ENCODE results near the gene LSS.
"Not testable (repeated sequence)": the region's sequence is repeated elsewhere in the genome, so short reads cannot be mapped to it uniquely, and the experiment has no call there.

Gene LSS

DNA sequence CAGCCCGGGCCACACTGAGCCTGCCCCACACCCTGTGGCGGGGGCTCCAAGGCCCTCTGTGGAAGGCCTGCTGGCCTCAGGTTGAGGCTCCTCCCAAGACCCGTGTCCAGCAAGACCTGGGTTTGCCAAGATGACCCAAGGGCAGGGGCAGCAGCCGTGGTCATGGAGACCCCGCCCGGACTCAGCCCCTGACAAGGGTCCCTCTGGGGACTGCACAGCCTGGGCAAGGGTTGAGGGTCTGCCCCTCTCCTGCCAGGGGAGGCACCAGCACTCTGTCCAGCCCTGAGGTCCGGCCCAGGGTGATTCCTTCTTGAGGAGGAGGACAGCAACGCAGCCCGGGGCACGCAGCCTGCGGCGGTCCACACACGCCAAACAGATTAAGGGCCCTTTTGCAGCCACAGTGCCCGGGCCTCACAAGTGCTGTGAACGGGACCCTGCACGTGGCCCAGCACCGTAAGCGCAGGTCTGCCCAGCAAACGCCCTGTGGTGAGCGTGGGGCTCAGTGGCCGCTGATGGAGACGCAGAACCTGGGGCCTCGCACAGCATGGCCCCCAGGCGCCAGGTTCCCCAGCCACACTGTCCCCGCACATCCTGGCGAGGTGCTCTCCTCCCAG is 47.7 kb downstream of the LSS start:
- H3K36me3 Mint-ChIP-seq (ENCODE audit: insufficient read depth): peaks cover 4% of the 10 kb centered on the region
- peaks cover 0 to 10% of the 10 kb centered on the region in 2 donors for H3K4me1 Mint-ChIP-seq (ENCODE audit: low read depth in 2 of 2)
- H3K9me3 Mint-ChIP-seq: peaks cover 0 to 4% of the 10 kb centered on the region in 2 donors
- peaks cover 0 to 19% of the 10 kb centered on the region in 2 donors for H3K27me3 Mint-ChIP-seq
- no peak overlapping the region for H3K4me3 Mint-ChIP-seq
- no peak overlapping the region for H3K27ac Mint-ChIP-seq
- DNase-seq (no peak), ATAC-seq (replicated peaks) (no peak)

DNA sequence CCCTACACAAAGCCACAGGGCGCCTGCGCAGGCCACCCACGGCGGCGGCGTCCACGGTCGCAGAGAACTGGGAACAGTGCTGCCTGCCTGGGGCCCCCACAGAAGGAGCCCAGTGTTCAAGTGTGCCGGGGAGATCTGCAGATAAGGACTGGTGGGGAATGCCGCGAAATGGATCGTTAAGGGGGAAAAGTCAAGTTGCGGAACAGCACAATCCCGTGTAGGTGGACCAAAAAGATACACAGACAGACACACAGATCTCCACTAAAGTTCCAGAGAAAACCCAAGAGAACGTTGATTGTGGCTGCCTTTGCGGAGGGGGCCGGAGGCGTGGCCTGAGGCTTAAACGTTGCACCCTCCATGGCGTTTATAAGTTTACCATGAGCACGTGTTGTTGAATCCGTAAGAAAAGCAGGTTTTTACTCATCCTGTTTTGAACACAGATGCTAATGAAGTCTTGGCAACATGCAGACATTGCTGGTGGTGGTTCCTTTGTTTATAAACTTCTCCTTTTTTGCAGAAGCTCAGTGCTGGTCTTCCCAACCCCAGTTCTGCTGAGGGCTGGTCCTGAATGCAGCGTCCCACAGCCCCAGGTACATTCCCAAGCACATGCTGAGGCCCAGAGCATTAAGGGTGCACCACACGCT is 48.4 kb downstream of the LSS start:
- H3K27ac Mint-ChIP-seq: no peak overlapping the region
- peaks cover 0 to 10% of the 10 kb centered on the region in 2 donors for H3K4me1 Mint-ChIP-seq (ENCODE audit: low read depth in 2 of 2)
- H3K4me3 Mint-ChIP-seq: no peak overlapping the region
- peaks cover 4% of the 10 kb centered on the region for H3K36me3 Mint-ChIP-seq (ENCODE audit: insufficient read depth)
- DNase-seq: no peak
- H3K9me3 Mint-ChIP-seq: peaks cover 0 to 4% of the 10 kb centered on the region in 2 donors
- peaks cover 0 to 26% of the 10 kb centered on the region in 2 donors for H3K27me3 Mint-ChIP-seq
- no peak for ATAC-seq (replicated peaks)

DNA sequence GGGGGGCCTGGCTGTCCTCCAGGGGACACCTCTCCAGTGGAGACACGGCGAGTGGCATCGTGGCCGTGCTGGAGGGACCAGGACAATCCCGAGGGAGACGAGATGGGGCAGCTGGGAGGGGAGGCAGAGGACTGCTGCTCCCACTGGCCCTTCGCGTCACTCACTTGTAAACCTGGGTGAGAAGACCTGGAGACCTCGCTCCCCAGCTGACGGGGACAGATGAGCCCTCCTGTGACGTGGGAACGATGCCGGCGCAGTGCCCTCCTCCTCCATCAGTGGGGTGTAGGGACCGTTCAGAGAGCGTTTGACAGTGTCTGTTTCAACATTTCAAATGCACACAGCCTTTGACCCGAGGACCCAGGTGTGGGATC is 48.9 kb downstream of the LSS start:
- Mint-ChIP-seq H3K36me3 (ENCODE audit: insufficient read depth) (peaks cover 4% of the 10 kb centered on the region), H3K4me3 (no peak overlapping the region), H3K9me3 (peaks cover 0 to 7% of the 10 kb centered on the region in 2 donors), H3K27me3 (peaks cover 5 to 31% of the 10 kb centered on the region in 2 donors), H3K4me1 (ENCODE audit: low read depth in 2 of 2) (peaks cover 0 to 5% of the 10 kb centered on the region in 2 donors), H3K27ac (no peak overlapping the region)
- ATAC-seq (replicated peaks) (no peak), DNase-seq (no peak)

DNA sequence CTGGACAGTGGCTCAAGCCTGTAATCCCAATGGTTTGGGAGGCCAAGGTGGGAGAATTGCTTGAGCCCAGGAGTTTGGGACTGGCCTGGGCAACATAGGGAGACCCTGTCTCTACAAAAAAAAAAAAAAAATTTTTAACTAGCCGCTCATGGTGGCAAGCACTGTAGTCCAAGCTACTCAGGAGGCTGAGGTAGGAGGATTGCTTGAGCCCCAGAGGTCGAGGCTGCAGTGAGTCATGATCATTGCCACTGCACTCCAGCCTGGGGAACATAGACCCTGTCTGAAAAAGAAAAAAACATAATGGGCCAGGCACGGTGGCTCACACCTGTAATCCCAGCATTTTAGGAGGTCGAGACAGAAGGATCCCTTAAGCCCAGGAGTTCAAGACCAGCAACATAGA is 49.6 kb downstream of the LSS start:
- peaks cover 0 to 12% of the 10 kb centered on the region in 2 donors for H3K9me3 Mint-ChIP-seq
- no peak overlapping the region for H3K27ac Mint-ChIP-seq
- no peak for ATAC-seq (replicated peaks)
- H3K4me3 Mint-ChIP-seq: no peak overlapping the region
- H3K36me3 Mint-ChIP-seq (ENCODE audit: insufficient read depth): peaks cover 4% of the 10 kb centered on the region
- peaks cover 0 to 3% of the 10 kb centered on the region in 2 donors for H3K4me1 Mint-ChIP-seq (ENCODE audit: low read depth in 2 of 2)
- H3K27me3 Mint-ChIP-seq: peaks cover 10 to 38% of the 10 kb centered on the region in 2 donors
- DNase-seq: no peak

DNA sequence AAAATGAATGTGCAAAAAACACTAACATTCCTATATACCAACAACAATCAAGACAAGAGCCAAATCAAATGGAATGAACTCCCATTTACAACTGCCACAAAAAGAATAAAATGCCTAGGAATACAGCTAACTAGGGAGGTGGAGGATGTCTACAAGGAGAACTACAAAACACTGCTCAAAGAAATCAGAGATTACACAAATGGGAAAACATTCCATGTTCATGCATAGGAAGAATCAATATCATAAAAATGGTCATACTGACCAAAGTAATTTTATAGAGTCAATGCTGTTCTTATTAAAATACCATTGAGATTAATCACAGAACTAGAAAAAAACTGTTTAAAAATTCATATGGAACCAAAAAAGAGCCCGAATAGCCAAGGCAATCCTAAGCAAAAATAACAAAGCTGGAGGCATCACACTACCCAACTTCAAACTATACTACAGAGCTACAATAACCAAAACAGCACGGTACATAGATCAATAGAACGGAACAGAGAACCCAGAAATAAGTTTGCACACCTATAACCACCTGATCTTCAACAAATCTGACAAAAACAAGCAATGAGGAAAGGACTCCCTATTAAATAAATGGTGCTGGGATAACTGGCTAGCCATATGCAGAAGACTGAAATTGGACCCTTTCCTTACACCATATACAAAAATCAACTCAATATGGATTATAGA is 52.0 kb downstream of the LSS start:
- DNase-seq; H3K4me1 Mint-ChIP-seq (ENCODE audit: low read depth in 2 of 2); H3K27ac Mint-ChIP-seq; ATAC-seq (replicated peaks); H3K36me3 Mint-ChIP-seq (ENCODE audit: insufficient read depth); H3K4me3 Mint-ChIP-seq: not testable (repeated sequence)
- Mint-ChIP-seq H3K27me3 (peaks cover 10 to 53% of the 10 kb centered on the region in 2 donors), H3K9me3 (peaks cover 0 to 12% of the 10 kb centered on the region in 2 donors)

DNA sequence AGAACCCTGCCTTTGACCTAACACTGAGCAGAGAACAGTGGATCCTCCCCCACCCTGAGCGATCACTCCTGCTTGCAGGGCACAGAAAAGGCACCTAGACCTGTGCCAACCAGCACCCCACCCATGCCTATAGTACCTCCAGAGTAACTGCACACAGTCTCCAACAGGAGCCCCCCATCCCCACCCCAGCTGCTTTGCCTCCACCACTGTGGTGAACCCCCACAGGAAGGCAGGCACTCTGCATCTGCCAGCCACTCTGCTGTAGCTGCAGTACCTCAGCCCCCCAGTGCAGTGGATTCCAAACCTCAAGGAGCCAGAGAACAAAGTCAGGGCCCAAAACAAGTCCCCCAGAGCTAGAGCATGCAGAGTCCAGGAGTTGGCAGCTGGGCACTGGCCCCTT is 55.0 kb downstream of the LSS start:
- Mint-ChIP-seq H3K4me3 (no peak overlapping the region), H3K9me3 (peaks cover 0 to 12% of the 10 kb centered on the region in 2 donors), H3K27ac (no peak overlapping the region), H3K27me3 (peaks cover 10 to 55% of the 10 kb centered on the region in 2 donors), H3K36me3 (ENCODE audit: insufficient read depth) (no peaks in the 10 kb centered on the region), H3K4me1 (ENCODE audit: low read depth in 2 of 2) (peaks cover 4 to 9% of the 10 kb centered on the region in 2 donors)
- no peak for ATAC-seq (replicated peaks)
- no peak for DNase-seq

DNA sequence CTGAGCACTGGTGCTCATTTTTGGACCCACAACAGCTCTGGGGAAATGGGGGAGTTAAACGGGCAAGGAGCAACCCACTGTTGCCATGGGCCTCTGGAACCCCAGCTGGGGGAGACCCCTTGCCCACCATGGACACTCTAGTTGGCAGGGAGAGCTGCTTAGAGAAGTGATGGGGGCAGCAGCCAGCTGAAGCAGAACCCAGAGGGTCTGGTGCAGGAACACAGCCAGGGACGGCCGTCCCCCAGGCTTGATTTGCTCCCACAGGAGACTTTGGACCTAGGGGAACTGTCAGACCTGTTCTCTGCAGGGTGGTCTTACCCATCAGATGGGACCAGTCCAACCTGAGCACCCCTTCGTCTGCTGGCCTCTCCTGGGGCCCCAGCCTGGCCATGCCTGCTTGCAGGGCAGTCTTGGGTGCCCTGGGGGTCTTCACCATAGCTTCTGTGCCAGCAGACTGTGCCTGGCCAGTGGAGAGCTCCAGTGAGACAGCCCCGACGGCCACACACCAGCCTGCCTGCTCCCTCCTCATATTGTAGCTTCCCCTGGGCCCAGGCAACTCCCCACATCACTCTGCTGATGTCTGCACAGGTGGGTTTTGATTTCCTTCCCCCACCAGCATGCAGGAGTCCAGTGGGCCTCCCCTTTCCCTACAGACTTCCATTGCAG is 55.6 kb downstream of the LSS start:
- no peak overlapping the region for H3K4me3 Mint-ChIP-seq
- no peak overlapping the region for H3K27ac Mint-ChIP-seq
- peaks cover 10 to 55% of the 10 kb centered on the region in 2 donors for H3K27me3 Mint-ChIP-seq
- DNase-seq: no peak
- peaks cover 0 to 12% of the 10 kb centered on the region in 2 donors for H3K9me3 Mint-ChIP-seq
- H3K36me3 Mint-ChIP-seq (ENCODE audit: insufficient read depth): no peaks in the 10 kb centered on the region
- peaks cover 4 to 9% of the 10 kb centered on the region in 2 donors for H3K4me1 Mint-ChIP-seq (ENCODE audit: low read depth in 2 of 2)
- no peak for ATAC-seq (replicated peaks)

DNA sequence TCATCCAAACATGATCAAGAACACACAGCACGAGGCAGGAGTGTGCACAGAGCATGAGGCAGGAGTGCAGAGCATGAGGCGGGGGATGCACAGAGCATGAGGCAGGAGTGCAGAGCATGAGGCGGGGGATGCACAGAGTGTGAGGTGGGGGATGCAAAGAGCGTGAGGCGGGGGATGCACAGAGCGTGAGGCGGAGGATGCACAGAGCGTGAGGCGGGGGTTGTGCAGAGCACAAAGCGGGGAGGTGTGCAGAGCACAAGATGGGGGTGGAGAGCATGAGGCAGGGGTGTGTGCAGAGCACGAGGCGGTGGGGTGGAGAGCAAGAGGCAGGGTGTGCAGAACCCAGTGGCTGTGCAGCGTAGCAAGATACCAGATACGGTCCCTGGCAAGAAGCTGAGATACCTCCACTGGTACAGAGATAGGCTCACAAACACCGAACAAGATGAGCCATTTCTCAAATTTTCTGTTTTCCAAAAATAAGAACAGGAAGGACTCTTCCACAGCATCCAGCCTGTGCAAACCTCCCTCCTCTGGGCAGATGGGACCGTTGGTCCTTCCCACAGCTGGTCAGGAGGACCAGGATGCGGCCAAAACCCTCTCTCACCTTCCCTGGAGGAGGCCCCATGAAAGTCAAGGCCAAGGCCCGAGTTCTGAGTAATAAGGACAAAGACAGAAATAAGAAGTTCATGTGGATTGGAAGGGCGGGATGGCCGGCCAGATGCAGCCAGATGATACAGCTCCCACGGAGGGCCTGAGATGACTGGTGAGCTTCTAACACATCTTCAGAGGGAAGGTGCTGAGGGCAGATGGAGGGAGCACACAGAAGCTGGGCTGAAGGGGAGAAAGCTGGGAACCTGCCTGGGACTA is 56.3 kb downstream of the LSS start:
- no peak overlapping the region for H3K4me3 Mint-ChIP-seq
- ATAC-seq (replicated peaks): no peak
- DNase-seq: no peak
- peaks cover 0 to 10% of the 10 kb centered on the region in 2 donors for H3K9me3 Mint-ChIP-seq
- no peak overlapping the region for H3K27ac Mint-ChIP-seq
- H3K27me3 Mint-ChIP-seq: peaks cover 10 to 55% of the 10 kb centered on the region in 2 donors
- no peaks in the 10 kb centered on the region for H3K36me3 Mint-ChIP-seq (ENCODE audit: insufficient read depth)
- H3K4me1 Mint-ChIP-seq (ENCODE audit: low read depth in 2 of 2): peaks cover 4 to 5% of the 10 kb centered on the region in 2 donors

DNA sequence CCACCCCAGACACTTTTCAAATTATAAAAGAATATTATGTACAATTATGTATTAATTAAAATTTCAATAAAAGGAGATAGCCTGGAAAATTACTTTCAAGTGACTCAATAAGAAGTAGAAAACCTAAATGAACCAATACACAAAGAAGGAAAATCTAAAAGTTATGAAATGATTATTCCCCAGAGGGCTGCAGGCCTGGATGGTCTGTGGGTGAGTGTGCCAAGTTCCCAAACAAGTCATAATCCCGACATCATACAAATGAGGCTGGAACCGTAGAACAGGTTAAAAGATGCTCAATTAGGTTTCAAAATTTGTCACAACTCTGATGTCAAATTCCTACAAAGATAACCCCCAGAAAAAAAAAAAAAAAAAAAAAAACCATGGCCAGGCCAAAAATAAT is 57.0 kb downstream of the LSS start:
- peaks cover 4 to 5% of the 10 kb centered on the region in 2 donors for H3K4me1 Mint-ChIP-seq (ENCODE audit: low read depth in 2 of 2)
- H3K4me3 Mint-ChIP-seq: no peak overlapping the region
- no peak overlapping the region for H3K27ac Mint-ChIP-seq
- DNase-seq (no peak), ATAC-seq (replicated peaks) (no peak)
- peaks cover 10 to 52% of the 10 kb centered on the region in 2 donors for H3K27me3 Mint-ChIP-seq
- H3K9me3 Mint-ChIP-seq: peaks cover 0 to 10% of the 10 kb centered on the region in 2 donors
- H3K36me3 Mint-ChIP-seq (ENCODE audit: insufficient read depth): no peaks in the 10 kb centered on the region

DNA sequence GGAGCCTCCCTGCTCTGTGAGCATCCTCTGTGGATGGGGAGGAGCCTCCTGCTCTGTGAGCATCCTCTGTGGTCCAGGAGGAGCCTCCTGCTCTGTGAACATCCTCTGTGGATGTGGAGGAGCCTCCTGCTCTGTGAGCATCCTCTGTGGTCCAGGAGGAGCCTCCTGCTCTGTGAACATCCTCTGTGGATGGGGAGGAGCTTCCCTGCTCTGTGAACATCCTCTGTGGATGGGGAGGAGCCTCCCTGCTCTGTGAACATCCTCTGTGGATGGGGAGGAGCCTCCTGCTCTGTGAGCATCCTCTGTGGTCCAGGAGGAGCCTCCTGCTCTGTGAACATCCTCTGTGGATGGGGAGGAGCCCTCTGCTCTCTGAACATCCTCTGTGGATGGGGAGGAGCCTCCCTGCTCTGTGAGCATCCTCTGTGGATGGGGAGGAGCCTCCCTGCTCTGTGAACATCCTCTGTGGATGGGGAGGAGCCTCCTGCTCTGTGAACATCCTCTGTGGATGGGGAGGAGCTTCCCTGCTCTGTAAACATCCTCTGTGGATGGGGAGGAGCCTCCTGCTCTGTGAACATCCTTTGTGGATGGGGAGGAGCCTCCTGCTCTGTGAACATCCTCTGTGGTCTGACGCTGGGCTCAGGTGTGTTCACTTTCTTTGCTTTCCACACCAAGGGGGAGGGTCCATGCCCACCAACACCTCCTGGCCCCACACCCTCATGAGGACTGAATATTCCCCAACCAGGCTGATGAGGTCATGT is 58.0 kb downstream of the LSS start:
- Mint-ChIP-seq H3K27me3 (peaks cover 10 to 46% of the 10 kb centered on the region in 2 donors), H3K27ac (peak overlapping the region in 1 of 2 donors; percentile 26), H3K4me3 (peak overlapping the region in 1 of 2 donors; percentile 15)
- H3K9me3 Mint-ChIP-seq; H3K36me3 Mint-ChIP-seq (ENCODE audit: insufficient read depth); H3K4me1 Mint-ChIP-seq (ENCODE audit: low read depth in 2 of 2); ATAC-seq (replicated peaks): not testable (repeated sequence)
- DNase-seq: peak in 1 of 3 experiments; percentile 22

DNA sequence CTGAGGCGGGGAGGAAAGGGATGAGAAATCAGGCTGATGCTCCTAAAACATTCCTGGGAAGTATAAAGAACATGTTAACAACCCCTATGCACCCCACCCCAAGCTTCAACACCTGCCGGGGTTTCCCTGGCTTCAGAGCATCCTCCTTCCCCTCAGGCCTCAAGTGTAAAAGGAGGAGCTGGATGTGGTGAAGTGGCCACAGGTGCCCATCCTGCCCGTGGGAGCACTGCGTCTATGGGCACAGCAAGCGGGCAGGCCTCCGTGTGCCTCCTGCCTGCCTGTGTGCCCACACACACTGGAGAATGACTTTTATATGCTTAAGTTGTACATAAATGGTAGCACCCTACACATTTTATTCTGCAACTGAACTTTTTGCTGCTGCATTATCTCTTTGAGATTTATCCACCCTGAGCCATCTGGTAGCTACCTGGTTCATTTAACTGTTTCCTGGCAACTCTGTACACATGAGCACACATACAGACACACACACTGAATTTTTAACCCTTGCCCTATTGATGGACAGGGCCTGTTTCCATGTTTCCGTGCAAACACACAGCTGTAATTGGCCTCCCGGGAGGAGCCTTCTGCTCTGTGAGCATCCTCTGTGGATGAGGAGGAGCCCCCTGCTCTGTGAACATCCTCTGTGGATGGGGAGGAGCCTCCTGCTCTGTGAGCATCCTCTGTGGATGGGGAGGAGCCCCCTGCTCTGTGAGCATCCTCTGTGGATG is 59.8 kb downstream of the LSS start:
- Mint-ChIP-seq H3K9me3 (no peaks in the 10 kb centered on the region), H3K27me3 (peaks cover 0 to 45% of the 10 kb centered on the region in 2 donors), H3K4me1 (ENCODE audit: low read depth in 2 of 2) (peaks cover 4 to 5% of the 10 kb centered on the region in 2 donors), H3K4me3 (no peak overlapping the region), H3K27ac (no peak overlapping the region), H3K36me3 (ENCODE audit: insufficient read depth) (no peaks in the 10 kb centered on the region)
- ATAC-seq (replicated peaks) (no peak), DNase-seq (no peak)

DNA sequence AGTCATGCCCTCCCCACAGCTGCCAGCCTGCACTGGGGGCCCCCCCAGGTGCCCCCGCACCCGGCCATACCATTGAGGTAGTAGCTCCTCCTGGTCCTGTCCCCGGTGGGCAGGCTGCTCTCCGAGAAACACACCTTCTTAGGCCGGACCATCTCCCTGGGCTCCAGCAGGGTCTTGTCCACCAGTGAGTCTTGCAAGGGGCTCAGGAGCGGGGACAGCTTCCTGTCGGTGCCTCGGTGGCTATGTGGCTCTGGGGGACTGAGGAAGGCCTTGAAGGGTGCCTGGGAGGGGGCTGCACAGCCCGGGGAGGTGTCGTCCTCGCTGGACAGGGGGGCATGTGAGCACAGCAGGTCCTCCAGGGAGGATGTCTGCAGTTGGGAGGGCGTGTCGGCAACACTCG is 60.3 kb downstream of the LSS start:
- Mint-ChIP-seq H3K9me3 (no peaks in the 10 kb centered on the region), H3K27me3 (peaks cover 0 to 45% of the 10 kb centered on the region in 2 donors), H3K4me1 (ENCODE audit: low read depth in 2 of 2) (peaks cover 4 to 5% of the 10 kb centered on the region in 2 donors), H3K27ac (no peak overlapping the region), H3K36me3 (ENCODE audit: insufficient read depth) (no peaks in the 10 kb centered on the region), H3K4me3 (no peak overlapping the region)
- DNase-seq: no peak
- no peak for ATAC-seq (replicated peaks)
